Measurements from ENCODE around the gene TRPM3.
"Not testable (repeated sequence)": the region's sequence is repeated elsewhere in the genome, so short reads cannot be mapped to it uniquely, and the experiment has no call there.

- TF ChIP-seq CTCF, POLR2A (IDR thresholded peaks at IDR 0.05): not testable (repeated sequence)
Observed at GRCh38 chr9:70724794-70725193, 396.6 kb downstream of the TRPM3 start.

Measured in adrenal gland (tissue), 5 donors.